Heart right ventricle (tissue), 16 donors: ENCODE measurements around the gene ART5. TPM values are rescaled to one million over a fixed set of nuclear protein-coding genes. Genes with fewer than 3 reads are reported as not detected.

ENCODE experiments used
- ATAC-seq, 8 donors: fragments of 200-7000 bp; cut with Tn5 transposase; one replicate each; pipeline ENCODE4 v1.9.1; 2020; ENCODE audit warnings: mild to moderate bottlenecking in 8 of 8, moderate library complexity in 8 of 8, moderate number of reproducible peaks in 1 of 8
- DNase-seq, 2 donors: peaks; one replicate each; pipeline ENCODE4 v3.0.0-alpha.2; 2020
- H3K27ac ChIP-seq, 10 donors: fragments of 200-600 bp; sonication (generic) in 2 of 10; one replicate each; pipeline versions ENCODE4 v1.5.0 to v1.8.0; 2020 to 2022; ENCODE audit warnings: mild to moderate bottlenecking in 3 of 10
- H3K27me3 ChIP-seq, 7 donors: fragments of 200-600 bp; one replicate each; pipeline ENCODE4 v1.8.0; 2021 to 2022; ENCODE audit warnings: mild to moderate bottlenecking in 2 of 7
- H3K36me3 ChIP-seq, 9 donors: fragments of 200-600 bp; sonication (generic) in 1 of 9; one replicate each; pipeline versions ENCODE4 v1.5.0 to v1.8.0; 2020 to 2022; ENCODE audit warnings: mild to moderate bottlenecking in 2 of 9
- H3K4me1 ChIP-seq, 9 donors: fragments of 200-600 bp; sonication (generic) in 1 of 9; one replicate each; pipeline versions ENCODE4 v1.5.0 to v1.8.0; 2020 to 2022; ENCODE audit warnings: mild to moderate bottlenecking in 4 of 9
- H3K4me3 ChIP-seq, 10 donors: fragments of 200-600 bp; sonication (generic) in 2 of 10; one replicate each; pipeline versions ENCODE4 v1.5.0 to v1.8.0; 2020 to 2022; ENCODE audit warnings: mild to moderate bottlenecking in 7 of 10, moderate library complexity in 2 of 10
- H3K9me3 ChIP-seq, 11 donors: fragments of 200-600 bp in 10 of 11; sonication (generic) in 2 of 11; one replicate each; pipeline versions ENCODE4 v1.5.0 to v1.8.0; 2013 to 2022; ENCODE audit warnings: mild to moderate bottlenecking in 2 of 11, control low read depth in 1 of 11, moderate library complexity in 1 of 11
- WGBS, 2 donors: extraction: QIAGEN DNeasy Blood & Tissue Kit; methylation state at CpG; one replicate each; pipeline ENCODE4 v1.1.7; 2013; ENCODE audit warnings: inconsistent platforms in 1 of 2; 5-methylcytosine and 5-hydroxymethylcytosine counted together
- intact Hi-C, 10 donors: fragments of 100-400 bp; cut with DNase I; formaldehyde crosslinking; loops; one replicate each; pipeline versions ENCODE4 v1.11.1 to v1.14.2; 2022
- polyA plus RNA-seq, 2 donors: library from polyadenylated mRNA; stranded (reverse); fragments of 200-250 nt; gene quantifications; one replicate each; pipeline ENCODE4 v1.2.3, GENCODE V29; 2013
- total RNA-seq, 10 donors: library from RNA; stranded (reverse); fragmentation: NEBNext Ultra II Directional in 3 of 10; extraction: Animal tissue kit (Norgen Biotek cat#: 25700) in 3 of 10; gene quantifications; one replicate each; pipeline versions ENCODE4 v1.2.1 to v1.2.4, GENCODE V29; 2021 to 2023
- TF ChIP-seq, protein P1 (sequence below), 9 donors: fragments of 200-600 bp; sonication (generic) in 2 of 9; IDR thresholded peaks; one replicate each; pipeline versions ENCODE4 v1.5.0 to v1.8.0; 2021 to 2022; ENCODE audit warnings: antibody characterized with exemption in 9 of 9, mild to moderate bottlenecking in 5 of 9, moderate library complexity in 1 of 9
- donor health status: Arrhythmogenic right ventricular cardiomyopathy.
- donor health status: ischemic (EF 13 %, LVEDD 7.1; RV severe dilation, severe dysfunction).
- donor health status: healthy with polysubstance abuse.
- donor health status: DM: no; HTN: yes; CAD: no.
- donor health status: DM: no; HTN: no; CAD: no.
- donor health status: ischemic (EF 25% LVEDD 6.9; RV normal size, moderate dysfunction).
- donor health status: ischemic (EF 25% LVEDD 5.7; RV mildly dilated, moderate dysfunction).
- donor health status: healthy.
- donor health status: DM: yes; HTN: yes; CAD: no.
- donor health status: Ischemic cardiomyopathy.
- donor health status: ischemic (EF 35%, LVEDD 5.7; RV mildly dilated, moderate dysfunction).
- donor health status: nonischemic (EF 11% LVEDD 7.7; RV severe dilation, severe dysfunction).
- donor health status: DM: yes; HTN: yes; CAD: no.
- donor health status: PGD.
- donor health status: ischemic (EF 29% LVEDD 5.4; RV normal size, mild dysfunction).
- donor health status: nonischemic (EF 23%, LVEDD 6.1; RV moderate dilation, normal function).

Gene ART5
- total and polyA plus RNA-seq, 12 donors = 0.42 to 6.5 (median 1.5) TPM

DNA sequence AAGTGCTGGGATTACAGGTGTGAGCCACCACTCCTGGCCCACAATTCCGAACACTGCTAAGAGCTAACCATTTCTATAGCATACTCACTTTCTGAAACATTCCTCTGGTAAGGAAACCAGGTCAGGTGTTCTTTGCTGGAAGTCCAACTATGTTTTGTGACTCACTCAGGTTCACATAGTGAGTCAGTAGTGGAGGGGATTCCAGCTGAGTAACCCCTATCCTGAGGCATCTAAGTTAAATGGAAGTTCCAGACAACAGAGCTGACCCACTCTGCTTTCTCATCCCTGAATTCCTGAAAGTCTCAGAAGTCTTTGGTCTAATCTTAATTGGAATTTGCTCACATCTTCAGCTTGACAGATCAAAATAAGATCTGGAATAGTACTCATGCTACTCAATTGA, 32.4 kb upstream of the ART5 start:
- DNase-seq (no peak), ATAC-seq (no peak)
- no peak overlapping the region for H3K4me3 ChIP-seq
- WGBS, 2 donors = 100% methylated on average over 1 of the region's 1 CpG
- intact Hi-C loops = no loop called here
- H3K9me3 ChIP-seq = no peaks in the 10 kb centered on the region
- no peaks in the 10 kb centered on the region for H3K27me3 ChIP-seq
- TF ChIP-seq, protein P1, sequence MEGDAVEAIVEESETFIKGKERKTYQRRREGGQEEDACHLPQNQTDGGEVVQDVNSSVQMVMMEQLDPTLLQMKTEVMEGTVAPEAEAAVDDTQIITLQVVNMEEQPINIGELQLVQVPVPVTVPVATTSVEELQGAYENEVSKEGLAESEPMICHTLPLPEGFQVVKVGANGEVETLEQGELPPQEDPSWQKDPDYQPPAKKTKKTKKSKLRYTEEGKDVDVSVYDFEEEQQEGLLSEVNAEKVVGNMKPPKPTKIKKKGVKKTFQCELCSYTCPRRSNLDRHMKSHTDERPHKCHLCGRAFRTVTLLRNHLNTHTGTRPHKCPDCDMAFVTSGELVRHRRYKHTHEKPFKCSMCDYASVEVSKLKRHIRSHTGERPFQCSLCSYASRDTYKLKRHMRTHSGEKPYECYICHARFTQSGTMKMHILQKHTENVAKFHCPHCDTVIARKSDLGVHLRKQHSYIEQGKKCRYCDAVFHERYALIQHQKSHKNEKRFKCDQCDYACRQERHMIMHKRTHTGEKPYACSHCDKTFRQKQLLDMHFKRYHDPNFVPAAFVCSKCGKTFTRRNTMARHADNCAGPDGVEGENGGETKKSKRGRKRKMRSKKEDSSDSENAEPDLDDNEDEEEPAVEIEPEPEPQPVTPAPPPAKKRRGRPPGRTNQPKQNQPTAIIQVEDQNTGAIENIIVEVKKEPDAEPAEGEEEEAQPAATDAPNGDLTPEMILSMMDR (IDR thresholded peaks at IDR 0.05) = no peak
- H3K4me1 ChIP-seq = peaks cover 0 to 14% (median 3%) of the 10 kb centered on the region in 9 donors
- H3K27ac ChIP-seq = no peak overlapping the region
- peaks cover 0 to 100% (median 58%) of the 10 kb centered on the region in 9 donors for H3K36me3 ChIP-seq

DNA sequence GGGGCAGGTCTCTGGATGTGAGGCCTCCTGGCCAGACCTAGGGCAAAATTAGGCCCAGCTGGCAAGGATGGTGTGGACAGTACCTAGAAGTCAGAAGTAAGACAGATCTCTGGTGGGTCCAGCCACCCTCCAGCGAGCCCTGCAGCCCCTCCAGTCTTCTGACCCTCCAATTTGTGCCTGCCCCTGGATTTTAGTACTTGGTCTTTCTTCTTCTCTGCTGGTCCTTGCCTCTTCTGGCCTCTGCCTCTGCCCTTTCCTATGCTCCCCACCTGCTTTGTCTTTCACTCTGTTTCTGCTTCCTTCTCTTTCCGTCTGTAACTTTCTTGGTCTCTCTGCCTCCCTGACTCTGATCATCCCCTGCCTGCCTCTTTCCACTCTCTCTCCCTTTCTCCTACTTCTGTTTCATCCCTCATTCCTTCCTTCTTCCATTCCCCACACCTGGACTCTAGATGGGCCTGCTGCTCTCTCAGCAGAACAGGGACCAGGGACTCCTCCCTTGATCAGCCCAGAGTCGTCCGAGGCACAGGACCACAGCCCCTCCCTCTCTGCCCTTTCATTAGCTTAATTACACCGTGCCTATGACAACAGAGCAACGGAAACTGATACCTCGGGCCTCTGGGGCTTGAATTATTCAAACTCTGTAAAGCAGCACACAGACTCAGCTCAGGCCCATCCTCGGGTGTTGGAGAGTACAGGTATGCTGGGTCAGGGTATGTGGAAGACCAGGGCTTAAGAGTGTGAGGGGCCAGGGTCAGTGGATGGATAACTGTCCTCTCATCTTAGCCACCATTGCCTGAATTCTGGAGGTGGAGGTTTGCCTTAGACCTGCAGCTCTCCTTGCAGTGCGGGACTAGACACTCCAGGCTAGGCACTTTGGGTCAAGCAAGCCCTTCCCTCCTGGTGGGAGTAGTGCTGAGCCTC, 29.8 kb upstream of the ART5 start, which contains the start of gene CHRNA10:
TSS of gene CHRNA10 (minus strand) at position 51 of the 921 bp plus-strand sequence. CDS start 72 bp downstream, outside the sequence.
- Histone ChIP-seq H3K4me3 (no peak within 1 kb of the TSS), H3K27me3 (no peaks in the 10 kb centered on the region), H3K9me3 (no peaks in the 10 kb centered on the region), H3K36me3 (peaks cover 0 to 100% (median 41%) of the 10 kb centered on the region in 9 donors), H3K4me1 (peaks cover 0 to 14% (median 3%) of the 10 kb centered on the region in 9 donors), H3K27ac (peak within 1 kb of the TSS in 6 of 10 donors; percentile 16 to 58 (median 28))
- TF ChIP-seq, protein P1 (IDR thresholded peaks at IDR 0.05) = no peak
- DNase-seq (no peak), ATAC-seq (no peak)
- intact Hi-C loops = no loop called here
- WGBS, 2 donors = 75 to 81% methylated on average over 9 of the region's 9 CpGs

DNA sequence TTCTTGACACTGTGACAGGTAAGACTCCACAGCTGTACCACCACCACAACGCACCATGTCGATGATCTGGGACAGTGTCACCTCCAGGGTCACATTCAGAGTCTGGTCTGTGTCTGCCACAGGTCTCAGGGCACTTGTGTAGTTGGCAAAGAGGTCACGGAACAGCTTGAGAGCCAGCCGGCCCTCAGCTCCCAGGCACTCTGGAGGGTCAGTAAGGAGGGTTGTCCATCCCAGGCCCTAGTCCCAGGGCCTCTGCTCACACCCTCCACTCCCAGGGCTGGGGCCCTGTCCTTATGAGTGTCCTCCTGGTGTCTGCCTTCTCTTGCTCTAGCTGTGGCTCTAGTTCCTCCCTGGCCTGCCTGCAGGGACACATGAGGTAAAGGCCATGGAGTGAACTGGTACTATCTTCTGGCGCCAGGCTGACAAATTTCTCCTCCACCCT, 28.0 kb upstream of the ART5 start:
- Histone ChIP-seq H3K27ac (peak overlapping the region in 7 of 10 donors; percentile 10 to 58 (median 21)), H3K27me3 (no peaks in the 10 kb centered on the region), H3K4me3 (no peak overlapping the region), H3K36me3 (peaks cover 0 to 100% (median 23%) of the 10 kb centered on the region in 9 donors), H3K9me3 (no peaks in the 10 kb centered on the region), H3K4me1 (peaks cover 0 to 20% (median 3%) of the 10 kb centered on the region in 9 donors)
- intact Hi-C loops = no loop called here
- 54 to 68% methylated on average over 5 of the region's 5 CpGs for WGBS, 2 donors
- TF ChIP-seq, protein P1 (IDR thresholded peaks at IDR 0.05) = no peak
- DNase-seq = peak; percentile 34 to 44
- peak; percentile 44 to 86 (median 80) for ATAC-seq

DNA sequence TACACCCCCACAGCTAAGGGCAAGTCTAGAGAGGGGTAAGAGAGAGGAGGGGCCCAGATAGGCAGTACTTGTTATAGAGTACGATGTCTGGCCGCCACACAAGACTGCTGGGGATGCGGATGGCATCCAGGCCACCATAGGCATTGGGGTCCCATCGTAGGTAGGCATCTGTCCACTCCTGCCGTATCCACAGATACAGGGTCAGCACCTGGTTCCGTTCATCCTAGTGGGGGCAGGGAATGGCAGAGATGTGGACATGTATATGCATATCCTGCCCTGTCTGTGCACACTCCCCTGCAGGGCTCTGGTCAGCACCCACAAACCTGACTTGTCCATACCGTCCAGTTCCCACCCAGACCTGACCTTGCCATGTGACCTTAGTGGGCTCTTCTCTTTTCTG, 27.3 kb upstream of the ART5 start:
- intact Hi-C loops = no loop called here
- DNase-seq (no peak), ATAC-seq (no peak)
- H3K27ac ChIP-seq = peak overlapping the region in 2 of 10 donors; percentile 16 to 58
- no peaks in the 10 kb centered on the region for H3K9me3 ChIP-seq
- no peaks in the 10 kb centered on the region for H3K27me3 ChIP-seq
- H3K4me1 ChIP-seq = peaks cover 0 to 20% (median 3%) of the 10 kb centered on the region in 9 donors
- 95% methylated on average over 7 of the region's 7 CpGs for WGBS, 2 donors
- H3K36me3 ChIP-seq = peaks cover 0 to 99% (median 19%) of the 10 kb centered on the region in 9 donors
- TF ChIP-seq, protein P1 (IDR thresholded peaks at IDR 0.05) = no peak
- no peak overlapping the region for H3K4me3 ChIP-seq
